Renal cortical epithelial cell (primary cell): ENCODE results near the gene CGNL1. TPM values are rescaled to one million over a fixed set of nuclear protein-coding genes. Genes with fewer than 3 reads are reported as not detected.
A peak's percentile ranks its signal among the peaks of the same experiment; 100 is the strongest.

Experiments used
- DNase-seq: peaks from one replicate; pipeline ENCODE4 v3.0.0-alpha.2; 2011; ENCODE audit warnings: low read depth
- total RNA-seq: library from RNA; depleted of rRNA; stranded (reverse); fragments of >200 nt; gene quantifications from 2 replicates; pipeline ENCODE4 v1.2.3, GENCODE V29; 2014

The CGNL1 gene
- total RNA-seq, 1 donor from 2014 or later, result 57.5 TPM

- DNase-seq, result no peak
Observed at GRCh38 chr15:57547243-57547755, 171.0 kb downstream of the CGNL1 start.

- no peak for DNase-seq
Observed at GRCh38 chr15:57548351-57548750, 172.0 kb downstream of the CGNL1 start.

- DNase-seq, result no peak
Observed at GRCh38 chr15:57548835-57549234, 172.5 kb downstream of the CGNL1 start.

GRCh38 chr15:57549935-57550334 lies 173.6 kb downstream of the CGNL1 start:
- DNase-seq, result peak; percentile 66

- DNase-seq, result peak; percentile 82
Observed at GRCh38 chr15:57550640-57551039, 174.3 kb downstream of the CGNL1 start.

GRCh38 chr15:57551715-57552677 lies 175.7 kb downstream of the CGNL1 start:
- DNase-seq, result peak; percentile 89

- DNase-seq, result no peak
Observed at GRCh38 chr15:57552678-57553334, 176.5 kb downstream of the CGNL1 start.

GRCh38 chr15:57553526-57553925 lies 177.2 kb downstream of the CGNL1 start:
- no peak for DNase-seq

- DNase-seq, result no peak
Observed at GRCh38 chr15:57554063-57554811, 177.9 kb downstream of the CGNL1 start.

GRCh38 chr15:57554812-57555179 lies 178.5 kb downstream of the CGNL1 start:
- no peak for DNase-seq

- no peak for DNase-seq
Observed at GRCh38 chr15:57555270-57555669, 179.0 kb downstream of the CGNL1 start.

- DNase-seq, result no peak
Observed at GRCh38 chr15:57556040-57556439, 179.7 kb downstream of the CGNL1 start.

- DNase-seq, result no peak
Observed at GRCh38 chr15:57557267-57557666, 181.0 kb downstream of the CGNL1 start.

- DNase-seq, result no peak
Observed at GRCh38 chr15:57557810-57558209, 181.5 kb downstream of the CGNL1 start.

GRCh38 chr15:57559875-57560274 lies 183.6 kb downstream of the CGNL1 start:
- peak; percentile 21 for DNase-seq

GRCh38 chr15:57561041-57561711 lies 184.9 kb downstream of the CGNL1 start:
- peak; percentile 54 for DNase-seq

GRCh38 chr15:57562196-57562769 lies 186.0 kb downstream of the CGNL1 start:
- DNase-seq, result no peak

GRCh38 chr15:57563416-57563815 lies 187.1 kb downstream of the CGNL1 start:
- no peak for DNase-seq

GRCh38 chr15:57565311-57565710 lies 189.0 kb downstream of the CGNL1 start:
- no peak for DNase-seq

- DNase-seq, result no peak
Observed at GRCh38 chr15:57566834-57567233, 190.5 kb downstream of the CGNL1 start.

- DNase-seq, result peak; percentile 33
Observed at GRCh38 chr15:57567891-57568290, 191.6 kb downstream of the CGNL1 start.
